ENCODE measurements around the gene TBL1X. TPM values are rescaled to one million over a fixed set of nuclear protein-coding genes. Genes with fewer than 3 reads are reported as not detected.

TBL1X gene
- total and polyA plus RNA-seq, 2 of the 8 experiments (the other 6 are each of a cell fraction or from before 2014, with no cell fraction given), result 13.3 to 25.6 TPM

DNA sequence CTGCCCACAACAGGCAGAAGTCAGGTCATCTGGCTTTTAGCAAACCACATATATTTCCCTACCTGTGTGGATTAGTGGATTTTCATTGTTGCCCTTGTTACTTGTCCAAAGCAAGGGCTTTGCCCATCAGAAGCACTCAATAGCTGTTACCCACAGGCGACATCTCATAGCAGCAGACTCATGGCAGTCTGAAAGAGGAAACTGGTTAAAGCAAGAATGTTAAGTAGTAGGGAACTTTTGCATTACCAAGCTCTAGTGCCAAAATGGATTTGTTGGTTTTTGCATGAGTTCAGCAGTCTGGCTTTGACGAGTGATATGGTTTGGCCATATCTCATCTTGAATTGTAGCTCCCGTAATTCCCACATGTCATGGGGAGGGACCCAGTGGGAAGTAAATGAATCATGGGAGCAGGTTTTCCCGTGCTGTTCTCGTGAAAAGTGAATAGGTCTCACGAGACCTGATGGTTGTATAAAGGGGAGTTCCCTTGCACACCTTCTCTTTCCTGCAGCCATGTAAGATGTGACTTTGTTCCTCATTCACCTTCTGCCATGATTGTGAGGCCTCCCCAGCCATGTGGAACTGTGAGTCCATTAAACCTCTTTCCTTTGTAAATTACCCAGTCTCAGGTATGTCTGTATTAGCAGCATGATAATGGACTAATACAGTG lies 192.9 kb downstream of the TBL1X start:
- H2BK15ac ChIP-seq (ENCODE audit: low read length), result no peak overlapping the region
- FAIRE-seq (no peak), DNase-seq (ENCODE audit: low read depth in 1 of 2, low spot score in 2 of 2) (no peak)
- H3K14ac ChIP-seq (ENCODE audit: insufficient read length), result no peak overlapping the region
- H3K56ac ChIP-seq (replicated peaks; ENCODE audit: insufficient read length, low read depth, low read length), result no peak overlapping the region
- H3K4me3 ChIP-seq (ENCODE audit: extremely low read depth in 1 of 4, insufficient read depth in 2 of 4, low read depth in 3 of 4, low read length in 4 of 4), result no peak overlapping the region
- no peak overlapping the region for H3K4ac ChIP-seq (replicated peaks; ENCODE audit: insufficient read length, low read depth, low read length)
- no peak overlapping the region for H4K91ac ChIP-seq (replicated peaks; ENCODE audit: insufficient read length, low read length)
- peaks cover 0 to 5% (median 0%) of the 10 kb centered on the region in 4 experiments; a peak in 2 of 8 replicates for H3K36me3 ChIP-seq (ENCODE audit: control insufficient read depth in 2 of 4, insufficient read depth in 4 of 4, low read length in 3 of 4)
- TF ChIP-seq NANOG (IDR thresholded peaks at IDR 0.05; ENCODE audit: insufficient read depth, low read depth, low read length, poor library complexity, severe bottlenecking), result no peak
- TF ChIP-seq TBP (IDR thresholded peaks at IDR 0.05; ENCODE audit: low read depth, low read length), result no peak
- H2BK12ac ChIP-seq (ENCODE audit: low read depth, low read length), result no peak overlapping the region
- H4K8ac ChIP-seq (ENCODE audit: extremely low read depth, insufficient read depth, low read length), result no peak overlapping the region
- H3K27me3 ChIP-seq (replicated peaks in 1 of 4; ENCODE audit: control insufficient read depth in 3 of 4, extremely low read depth in 1 of 4, insufficient read depth in 3 of 4, low read length in 3 of 4), result no peaks in the 10 kb centered on the region
- no peak overlapping the region for H2BK5ac ChIP-seq (ENCODE audit: low read depth, low read length)
- WGBS, 2 experiments (ENCODE audit: extremely low coverage in 1 of 2, insufficient coverage in 1 of 2, insufficient read length in 1 of 2, insufficient replicate concordance in 2 of 2, low coverage in 1 of 2, low lambda C conversion rate in 2 of 2, missing lambda C conversion rate in 1 of 2), result 85% methylated on average over 6 of the region's 6 CpGs; no CpG with 5 or more reads in 1 of the 2 experiments
- CTCF ChIA-PET (ENCODE audit: partially characterized antibody), result no interaction called here
- H4K20me1 ChIP-seq (replicated peaks in 1 of 2; ENCODE audit: control insufficient read depth in 1 of 2, insufficient read depth in 2 of 2, low read length in 2 of 2), result peaks cover 0 to 2% of the 10 kb centered on the region in 2 experiments
- no peak overlapping the region for H4K5ac ChIP-seq (ENCODE audit: insufficient read length, low read depth, low read length)
- H3K9me3 ChIP-seq (ENCODE audit: insufficient read depth in 2 of 2, low read depth in 1 of 2, low read length in 1 of 2), result no peaks in the 10 kb centered on the region
- H3K23me2 ChIP-seq (ENCODE audit: low read depth, low read length), result no peaks in the 10 kb centered on the region
- H3K4me1 ChIP-seq (replicated peaks in 1 of 4; ENCODE audit: control insufficient read depth in 3 of 4, insufficient read depth in 4 of 4, low read length in 3 of 4), result peaks cover 0 to 2% (median 0%) of the 10 kb centered on the region in 4 experiments; a peak in 1 of 7 replicates
- no peak overlapping the region for H2AFZ ChIP-seq (ENCODE audit: low read length)
- no peak overlapping the region for H2BK20ac ChIP-seq (ENCODE audit: low read length)
- no peaks in the 10 kb centered on the region for H3K79me2 ChIP-seq (ENCODE audit: control insufficient read depth in 1 of 2, insufficient read depth in 2 of 2, low read length in 2 of 2)
- H2AK5ac ChIP-seq (ENCODE audit: low read depth, low read length), result no peak overlapping the region
- H2BK120ac ChIP-seq (replicated peaks; ENCODE audit: low read depth, low read length), result no peak overlapping the region
- no peaks in the 10 kb centered on the region for H3K79me1 ChIP-seq (ENCODE audit: low read depth, low read length)
- POLR2A ChIA-PET (ENCODE audit: partially characterized antibody), result no interaction called here
- H3K4me2 ChIP-seq (ENCODE audit: insufficient read depth in 1 of 2, low read depth in 2 of 2, low read length in 2 of 2), result no peak overlapping the region
- no peak overlapping the region for H3K18ac ChIP-seq (ENCODE audit: extremely low read depth, low read length)
- no peak overlapping the region for H3K27ac ChIP-seq (ENCODE audit: low read depth, low read length)
- no peak overlapping the region for H3K23ac ChIP-seq (ENCODE audit: insufficient read length)
- H3K9ac ChIP-seq (replicated peaks in 1 of 4; ENCODE audit: extremely low read depth in 1 of 4, low read depth in 3 of 4, low read length in 3 of 4), result no peak overlapping the region

Measured in H1 (cell line).